H9 (cell line): ENCODE results near the gene TMTC1. TPM values are rescaled to one million over a fixed set of nuclear protein-coding genes. Genes with fewer than 3 reads are reported as not detected.

Experiments used
- DNase-seq: peaks from one replicate; pipeline ENCODE4 v3.0.0-alpha.2; 2017
- H2AFZ ChIP-seq: one replicate; pipeline ENCODE4 v1.6.1; 2013; ENCODE audit warnings: mild to moderate bottlenecking, low read length, control low read depth, moderate library complexity
- H2AK5ac ChIP-seq: 2 replicates; pipeline ENCODE4 v1.6.1; 2013; ENCODE audit warnings: low read length, control low read depth, mixed read lengths; ENCODE audit not compliant: insufficient read length
- H2BK120ac ChIP-seq: one replicate; pipeline ENCODE4 v1.6.1; 2013; ENCODE audit warnings: low read depth, mild to moderate bottlenecking, low read length, control low read depth, inconsistent platforms; ENCODE audit not compliant: poor library complexity, severe bottlenecking
- H2BK12ac ChIP-seq: 2 replicates; pipeline ENCODE4 v1.6.1; 2013; ENCODE audit warnings: low read length, control low read depth, mixed read lengths, low read depth; ENCODE audit not compliant: insufficient read length
- H2BK15ac ChIP-seq: 2 replicates; pipeline ENCODE4 v1.6.1; 2013; ENCODE audit warnings: low read depth, low read length, control low read depth
- H2BK20ac ChIP-seq: one replicate; pipeline ENCODE4 v1.6.1; 2013; ENCODE audit warnings: low read depth, mild to moderate bottlenecking, low read length, control low read depth, inconsistent platforms; ENCODE audit not compliant: poor library complexity, severe bottlenecking
- H2BK5ac ChIP-seq: 2 replicates; pipeline ENCODE4 v1.6.1; 2013; ENCODE audit warnings: low read length, control low read depth, mixed read lengths; ENCODE audit not compliant: insufficient read length
- H3K14ac ChIP-seq: 2 replicates; pipeline ENCODE4 v1.6.1; 2013; ENCODE audit warnings: low read length, control low read depth; ENCODE audit not compliant: insufficient read depth
- H3K18ac ChIP-seq: 2 replicates; pipeline ENCODE4 v1.6.1; 2013; ENCODE audit warnings: low read depth, mild to moderate bottlenecking, mixed read lengths, low read length, control low read depth; ENCODE audit not compliant: insufficient read length
- H3K23ac ChIP-seq: 2 replicates; pipeline ENCODE4 v1.6.1; 2013; ENCODE audit warnings: low read length, control low read depth, mixed read lengths, low read depth; ENCODE audit not compliant: insufficient read length
- H3K23me2 ChIP-seq: 2 replicates; pipeline ENCODE4 v1.6.1; 2013; ENCODE audit warnings: low read depth, mild to moderate bottlenecking, mixed read lengths, low read length, control low read depth; ENCODE audit not compliant: insufficient read length, poor library complexity, severe bottlenecking
- H3K27ac ChIP-seq: 2 replicates; pipeline ENCODE4 v1.5.1; 2013; ENCODE audit warnings: low read length, control low read depth, mixed read lengths, low read depth; ENCODE audit not compliant: insufficient read length
- H3K27me3 ChIP-seq: 2 replicates; pipeline ENCODE4 v1.6.1; 2013; ENCODE audit warnings: low read length, control low read depth, inconsistent platforms; ENCODE audit not compliant: insufficient read depth
- H3K4ac ChIP-seq: 2 replicates; pipeline ENCODE4 v1.6.1; 2013; ENCODE audit warnings: low read depth, mild to moderate bottlenecking, control low read depth, inconsistent platforms, low read length, moderate library complexity
- H3K4me1 ChIP-seq: 2 replicates; pipeline ENCODE4 v1.6.1; 2013; ENCODE audit warnings: low read length, control low read depth, inconsistent platforms; ENCODE audit not compliant: insufficient read depth
- H3K4me2 ChIP-seq: 2 replicates; pipeline ENCODE4 v1.6.1; 2013; ENCODE audit warnings: low read length, control low read depth, mixed read lengths; ENCODE audit not compliant: insufficient read length, insufficient read depth
- H3K56ac ChIP-seq: 2 replicates; pipeline ENCODE4 v1.6.1; 2013; ENCODE audit warnings: low read depth, mild to moderate bottlenecking, mixed read lengths, low read length, control low read depth; ENCODE audit not compliant: insufficient read length
- H3K79me1 ChIP-seq: 2 replicates; pipeline ENCODE4 v1.6.1; 2013; ENCODE audit warnings: low read depth, mild to moderate bottlenecking, moderate library complexity, low read length, control low read depth, inconsistent platforms; ENCODE audit not compliant: insufficient read depth, poor library complexity, severe bottlenecking
- H3K79me2 ChIP-seq: 2 replicates; pipeline ENCODE4 v1.6.1; 2013; ENCODE audit warnings: low read length, control low read depth, inconsistent platforms; ENCODE audit not compliant: insufficient read depth
- H3K9ac ChIP-seq: 2 replicates; pipeline ENCODE4 v1.6.1; 2013; ENCODE audit warnings: low read length, control low read depth, mixed read lengths; ENCODE audit not compliant: insufficient read length; ENCODE audit errors: extremely low read depth
- H3K9me3 ChIP-seq: one replicate; pipeline ENCODE4 v1.6.1; 2013; ENCODE audit warnings: low read depth, low read length, inconsistent platforms; ENCODE audit not compliant: control insufficient read depth
- H3T11ph ChIP-seq: one replicate; pipeline ENCODE4 v1.6.1; 2013; ENCODE audit warnings: mild to moderate bottlenecking, low read length, control low read depth, inconsistent platforms
- H4K20me1 ChIP-seq: one replicate; pipeline ENCODE4 v1.6.1; 2013; ENCODE audit not compliant: control insufficient read depth, insufficient read length, insufficient read depth
- H4K5ac ChIP-seq: 2 replicates; pipeline ENCODE4 v1.6.1; 2013; ENCODE audit warnings: low read depth, mild to moderate bottlenecking, mixed read lengths, low read length, control low read depth; ENCODE audit not compliant: insufficient read length
- H4K8ac ChIP-seq: replicated peaks from 2 replicates; pipeline ENCODE4 v1.6.1; 2013; ENCODE audit warnings: low read length, control low read depth, mixed read lengths, low read depth; ENCODE audit not compliant: insufficient read length
- H4K91ac ChIP-seq: 2 replicates; pipeline ENCODE4 v1.6.1; 2013; ENCODE audit warnings: low read depth, mild to moderate bottlenecking, moderate library complexity, mixed read lengths, low read length, control low read depth; ENCODE audit not compliant: insufficient read length
- H3K27ac Mint-ChIP-seq, 3 experiments: 2 replicates in 2 of 3; 3 replicates in 1 of 3; pipeline ENCODE4 v1.8.0; 2020 to 2021; ENCODE audit warnings: mixed read lengths in 3 of 3, mild to moderate bottlenecking in 1 of 3, moderate library complexity in 1 of 3
- H3K27me3 Mint-ChIP-seq: 2 replicates; pipeline ENCODE4 v1.8.0; 2021; ENCODE audit warnings: low read depth, mild to moderate bottlenecking, moderate library complexity, mixed read lengths
- H3K36me3 Mint-ChIP-seq, 3 experiments: 2 replicates in 2 of 3; 3 replicates in 1 of 3; pipeline ENCODE4 v1.8.0; 2020 to 2021; ENCODE audit warnings: low read depth in 3 of 3, mixed read lengths in 3 of 3; ENCODE audit not compliant: insufficient read depth in 1 of 3
- H3K4me1 Mint-ChIP-seq, 2 experiments: 2 replicates each; pipeline ENCODE4 v1.8.0; 2020; ENCODE audit warnings: mixed read lengths in 2 of 2
- H3K4me3 Mint-ChIP-seq, 2 experiments: 2 replicates in 1 of 2; 3 replicates in 1 of 2; pipeline ENCODE4 v1.8.0; 2020 to 2021; ENCODE audit warnings: mild to moderate bottlenecking in 2 of 2, mixed read lengths in 2 of 2, moderate library complexity in 1 of 2
- H3K9me3 Mint-ChIP-seq, 2 experiments: 2 replicates in 1 of 2; 3 replicates in 1 of 2; pipeline ENCODE4 v1.8.0; 2020; ENCODE audit warnings: mild to moderate bottlenecking in 2 of 2, mixed read lengths in 2 of 2, moderate library complexity in 1 of 2
- CTCF ChIP-seq: fragments of 200-600 bp; sonication (generic); conservative IDR thresholded peaks from 3 replicates; pipeline ENCODE4 v1.8.0; 2021; ENCODE audit warnings: antibody characterized with exemption, mild to moderate bottlenecking
- WGBS: extraction: QIAGEN DNeasy Blood & Tissue Kit; methylation state at CpG from one replicate; pipeline ENCODE4 v1.1.7; 2013; ENCODE audit warnings: missing lambda C conversion rate, low lambda C conversion rate, mixed read lengths; ENCODE audit not compliant: insufficient read length; ENCODE audit errors: extremely low coverage; 5-methylcytosine and 5-hydroxymethylcytosine counted together
- total RNA-seq: library from RNA; stranded (reverse); gene quantifications from 2 replicates; pipeline ENCODE4 v1.2.1, GENCODE V29; 2021

The TMTC1 gene
- total RNA-seq, 1 experiment from 2014 or later, result 16.1 TPM

GRCh38 chr12:29751676-29752075 lies 32.1 kb downstream of the TMTC1 start:
- Histone ChIP-seq H3K56ac (no peak overlapping the region), H2BK5ac (no peak overlapping the region), H3K14ac (no peak overlapping the region), H3K9ac (no peak overlapping the region), H2AK5ac (no peak overlapping the region), H3T11ph (no peak overlapping the region), H3K4me1 (0 out of 2 replicates have a peak, but pooled peaks cover 2% of the 10 kb centered on the region), H3K18ac (no peak overlapping the region), H2BK20ac (no peak overlapping the region), H2AFZ (no peak overlapping the region), H3K23ac (no peak overlapping the region), H3K9me3 (no peaks in the 10 kb centered on the region), H3K79me2 (no peaks in the 10 kb centered on the region), H4K8ac (no peak overlapping the region), H4K20me1 (no peaks in the 10 kb centered on the region), H3K27me3 (no peaks in the 10 kb centered on the region), H3K4me2 (no peak overlapping the region), H2BK15ac (no peak overlapping the region), H3K79me1 (no peaks in the 10 kb centered on the region), H3K23me2 (no peaks in the 10 kb centered on the region), H2BK120ac (no peak overlapping the region), H3K4ac (no peak overlapping the region), H4K5ac (no peak overlapping the region), H3K27ac (no peak overlapping the region), H4K91ac (no peak overlapping the region), H2BK12ac (no peak overlapping the region)
- H3K36me3 Mint-ChIP-seq, result peaks cover 2 to 21% (median 10%) of the 10 kb centered on the region in 3 experiments; a peak in 6 of 7 replicates
- no peak overlapping the region for H3K4me3 Mint-ChIP-seq
- no peak for TF ChIP-seq CTCF
- no peak overlapping the region for H3K27ac Mint-ChIP-seq
- DNase-seq, result no peak
- H3K4me1 Mint-ChIP-seq, result peaks cover 25 to 29% of the 10 kb centered on the region in 2 experiments
- no CpG with 5 or more reads among the region's 6 CpGs for WGBS
- no peaks in the 10 kb centered on the region; the same call in 1 of the 2 replicates for H3K27me3 Mint-ChIP-seq
- no peaks in the 10 kb centered on the region for H3K9me3 Mint-ChIP-seq
